GM19351 (cell line): Measurements from ENCODE around the gene MTHFD2L.

Source experiments
- ATAC-seq: cut with Tn5 transposase; IDR thresholded peaks from one replicate; pipeline ENCODE4 v1.9.1; 2021; ENCODE audit warnings: mild to moderate bottlenecking, moderate library complexity; ENCODE audit not compliant: unreplicated experiment

The MTHFD2L gene

DNA sequence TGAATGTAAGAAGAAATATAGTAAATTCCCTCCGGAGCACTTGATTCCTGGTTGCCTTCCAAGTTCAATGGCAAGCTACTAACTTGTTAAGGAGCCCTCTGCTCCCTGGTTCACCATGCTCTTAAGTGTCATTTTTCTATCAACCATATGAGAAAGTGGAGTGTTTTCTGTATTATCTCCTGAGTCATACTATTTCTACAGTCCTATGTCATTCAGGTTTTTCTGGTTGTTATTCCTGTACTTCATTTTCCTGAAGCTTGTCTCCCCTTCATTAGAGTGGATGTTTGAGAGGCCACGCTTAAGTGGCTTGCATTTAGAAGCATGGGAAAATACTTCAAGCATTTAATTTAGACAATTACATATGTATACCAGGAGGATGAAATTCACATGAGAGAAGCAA lies 135.6 kb downstream of the MTHFD2L start:
- no peak for ATAC-seq

DNA sequence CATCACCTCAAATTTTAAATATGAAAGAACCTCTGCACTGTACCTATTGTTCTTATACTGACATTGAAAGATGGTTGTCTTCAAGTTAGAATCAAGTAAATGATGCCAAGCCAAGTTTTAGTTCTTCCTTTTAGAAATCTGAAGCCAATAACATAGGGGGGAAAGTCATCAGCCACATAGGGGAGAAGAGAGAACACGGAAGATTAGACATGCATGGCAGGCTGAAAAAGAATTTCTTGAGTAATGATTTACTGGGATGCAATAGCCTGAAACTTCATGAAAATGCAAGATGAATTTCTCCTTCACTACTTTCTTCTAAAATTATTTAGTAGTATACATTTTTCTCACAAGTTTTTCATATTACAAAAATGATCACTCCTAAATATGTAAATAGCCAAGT lies 136.8 kb downstream of the MTHFD2L start:
- no peak for ATAC-seq

- ATAC-seq, result peak; percentile 48
Measured at GRCh38 chr4:74297539-74297938, 139.6 kb downstream of the MTHFD2L start.

GRCh38 chr4:74304095-74304625 lies 146.2 kb downstream of the MTHFD2L start:
- no peak for ATAC-seq

DNA sequence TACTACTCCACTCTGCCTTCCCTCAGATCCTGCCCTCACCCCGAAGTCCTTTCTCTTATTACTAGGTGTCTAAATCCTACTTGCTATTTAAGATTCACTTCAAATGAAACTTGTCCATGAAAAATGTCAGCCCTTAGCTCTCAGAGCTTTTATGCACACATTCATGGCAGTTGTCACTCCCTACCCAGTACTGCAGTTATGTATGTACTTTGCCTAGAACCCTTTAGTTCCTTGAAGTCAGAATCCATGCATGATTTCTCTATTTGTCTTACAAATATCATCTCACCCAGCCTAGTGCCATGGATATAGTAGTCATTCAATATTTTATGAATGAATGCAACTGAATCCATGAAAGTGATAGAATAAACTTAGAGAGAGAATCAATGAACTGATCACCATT lies 147.1 kb downstream of the MTHFD2L start:
- no peak for ATAC-seq

DNA sequence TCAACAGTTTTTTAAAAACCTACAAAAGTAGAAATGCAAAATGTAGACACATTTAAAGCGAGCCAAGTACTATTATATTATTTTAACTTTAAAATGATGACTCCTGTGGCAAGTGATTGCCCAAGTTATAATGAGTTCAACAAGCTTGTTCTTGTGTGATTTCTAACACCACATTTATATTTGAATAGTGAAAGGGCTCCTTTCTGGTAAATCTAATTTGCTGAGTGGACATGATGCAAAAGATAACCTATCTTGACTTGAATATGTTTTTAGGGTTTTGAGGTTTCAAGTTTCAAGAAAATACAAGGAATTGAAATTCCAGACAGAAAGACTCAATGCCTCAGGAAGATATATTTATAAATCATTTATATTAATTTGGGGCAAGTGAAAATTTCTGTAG lies 149.3 kb downstream of the MTHFD2L start:
- no peak for ATAC-seq

DNA sequence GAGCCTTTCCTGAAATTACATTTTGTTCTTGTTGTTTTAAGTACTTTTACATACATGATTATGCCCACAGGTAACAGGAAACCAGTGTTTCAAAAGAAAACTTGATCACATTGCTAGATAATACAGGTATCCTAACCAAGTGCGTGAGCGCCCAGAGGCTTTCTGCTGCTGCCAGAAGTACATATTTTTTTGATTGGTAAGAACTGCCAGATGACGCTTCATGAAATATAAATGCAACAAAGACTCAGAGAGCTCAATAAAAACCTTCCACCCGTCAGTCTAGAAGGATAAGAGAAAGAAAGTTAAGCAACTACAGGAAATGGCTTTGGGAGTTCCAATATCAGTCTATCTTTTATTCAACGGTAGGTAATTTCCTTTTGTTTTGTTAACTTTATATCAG lies 150.3 kb downstream of the MTHFD2L start, which contains the start of gene EPGN:
TSS of gene EPGN (plus strand) at position 256 of the 400 bp plus-strand sequence. CDS start at position 320, 64 bp downstream.
- ATAC-seq, result no peak

DNA sequence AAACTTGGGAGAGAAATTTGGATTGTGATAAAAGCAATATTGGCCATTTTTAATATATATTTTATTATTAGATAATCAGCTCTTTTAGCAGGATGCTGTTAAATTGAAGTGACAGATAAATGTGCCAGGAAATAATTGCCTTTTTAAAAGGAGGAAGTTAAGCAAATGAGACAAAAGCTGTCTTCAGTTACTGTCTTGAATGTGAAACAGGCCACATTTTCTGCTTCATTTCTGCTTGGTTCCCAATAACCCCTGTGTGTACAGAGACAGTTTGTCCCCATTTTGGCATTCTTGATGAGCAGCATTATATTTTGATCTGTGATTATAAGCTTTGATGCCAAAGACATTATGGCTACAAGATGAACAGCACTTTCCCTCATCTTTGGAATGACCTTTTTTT lies 151.3 kb downstream of the MTHFD2L start:
- ATAC-seq, result no peak

DNA sequence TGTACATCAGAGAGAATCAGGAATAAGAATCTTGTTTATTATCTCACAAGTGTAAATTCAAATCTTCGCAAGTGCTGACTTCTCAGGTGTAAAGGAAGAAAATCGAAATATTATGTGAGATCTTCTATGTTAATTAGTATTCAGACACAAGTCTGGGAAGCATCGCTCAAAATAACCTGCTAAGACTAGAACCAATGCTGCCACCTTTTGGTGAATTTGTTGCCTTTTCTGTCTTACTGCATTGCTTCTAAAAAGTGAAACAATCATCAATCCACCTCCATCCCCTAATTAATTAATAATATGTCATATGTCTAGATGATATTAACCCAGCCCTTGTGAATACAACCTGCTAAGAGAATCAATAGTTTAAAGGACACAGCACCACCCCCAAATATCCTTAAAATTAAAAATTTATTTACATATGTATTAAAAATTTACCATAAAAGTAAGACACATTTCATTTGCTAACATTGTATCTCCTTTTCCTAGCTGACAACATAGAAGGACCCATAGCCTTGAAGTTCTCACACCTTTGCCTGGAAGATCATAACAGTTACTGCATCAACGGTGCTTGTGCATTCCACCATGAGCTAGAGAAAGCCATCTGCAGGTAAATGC lies 153.9 kb downstream of the MTHFD2L start:
- peak; percentile 80 for ATAC-seq

- no peak for ATAC-seq
Measured at GRCh38 chr4:74314329-74314728, 156.4 kb downstream of the MTHFD2L start.

- ATAC-seq, result no peak
Measured at GRCh38 chr4:74314944-74315343, 157.0 kb downstream of the MTHFD2L start.

DNA sequence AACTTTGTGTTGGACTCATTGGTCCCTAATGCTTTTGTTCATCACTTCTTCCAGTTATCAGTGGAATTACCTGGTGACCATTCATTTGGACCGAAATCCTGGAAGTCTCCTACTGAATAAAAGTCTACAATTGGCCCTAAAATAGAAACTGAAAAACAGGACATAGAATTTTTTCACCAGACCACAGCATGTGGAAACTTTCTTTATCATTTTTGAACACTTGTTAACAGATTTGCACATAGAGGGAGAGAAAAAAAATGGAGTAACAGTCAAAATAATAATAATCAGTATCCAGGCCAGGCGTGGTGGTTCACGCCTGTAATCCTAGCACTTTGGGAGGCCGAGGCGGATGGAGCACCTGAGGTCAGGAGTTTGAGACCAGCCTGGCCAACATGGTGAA lies 157.5 kb downstream of the MTHFD2L start:
- ATAC-seq, result no peak

DNA sequence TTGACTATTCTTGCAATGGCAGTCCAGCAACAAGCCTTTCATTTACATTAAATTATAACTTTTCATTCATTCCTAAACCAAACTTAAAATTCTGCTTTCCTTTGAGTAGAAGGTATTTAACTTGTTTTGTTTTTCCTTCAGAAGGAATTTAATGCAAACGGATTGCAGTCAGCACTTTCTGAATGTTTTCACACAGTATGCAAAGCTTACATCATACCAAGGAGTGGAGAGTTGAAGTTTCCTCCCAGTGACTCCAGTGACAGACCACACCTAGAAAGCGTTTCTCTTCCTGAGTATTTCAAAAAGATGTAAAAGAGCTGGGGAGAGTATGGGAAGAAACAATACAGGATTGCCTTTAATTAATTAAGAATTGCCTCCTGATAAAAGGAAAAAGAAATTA lies 158.5 kb downstream of the MTHFD2L start:
- ATAC-seq, result no peak

DNA sequence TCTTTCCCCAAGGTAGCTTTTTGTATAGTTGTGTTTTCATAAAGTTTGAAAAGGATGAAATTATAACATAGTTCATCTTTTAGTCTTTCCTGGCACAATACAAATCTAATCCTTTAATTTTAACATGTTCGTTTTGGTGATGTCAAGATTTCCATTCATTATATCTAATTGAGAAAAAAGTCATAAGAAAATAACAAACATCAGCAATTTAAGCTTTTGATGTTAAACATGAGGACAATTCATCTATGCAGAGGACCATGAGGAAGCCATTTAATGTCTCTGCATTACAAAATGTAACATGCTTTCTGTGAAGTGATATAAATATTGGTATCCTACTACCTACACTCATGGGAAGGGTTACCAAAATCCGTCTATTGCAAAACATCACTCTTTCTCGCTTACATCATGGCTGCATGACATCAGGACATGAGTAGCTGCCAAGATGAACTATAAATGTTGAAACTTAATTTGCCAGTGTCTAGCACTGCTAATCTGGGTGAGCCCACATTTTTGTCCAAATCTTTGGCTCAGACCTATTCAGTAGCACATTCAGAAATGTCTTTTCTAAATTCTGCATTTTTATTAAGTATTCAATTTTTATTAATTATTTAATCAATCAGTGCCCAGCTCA lies 159.8 kb downstream of the MTHFD2L start:
- no peak for ATAC-seq

- ATAC-seq, result no peak
Measured at GRCh38 chr4:74318276-74318675, 160.4 kb downstream of the MTHFD2L start.

GRCh38 chr4:74319470-74319869 lies 161.6 kb downstream of the MTHFD2L start:
- no peak for ATAC-seq

DNA sequence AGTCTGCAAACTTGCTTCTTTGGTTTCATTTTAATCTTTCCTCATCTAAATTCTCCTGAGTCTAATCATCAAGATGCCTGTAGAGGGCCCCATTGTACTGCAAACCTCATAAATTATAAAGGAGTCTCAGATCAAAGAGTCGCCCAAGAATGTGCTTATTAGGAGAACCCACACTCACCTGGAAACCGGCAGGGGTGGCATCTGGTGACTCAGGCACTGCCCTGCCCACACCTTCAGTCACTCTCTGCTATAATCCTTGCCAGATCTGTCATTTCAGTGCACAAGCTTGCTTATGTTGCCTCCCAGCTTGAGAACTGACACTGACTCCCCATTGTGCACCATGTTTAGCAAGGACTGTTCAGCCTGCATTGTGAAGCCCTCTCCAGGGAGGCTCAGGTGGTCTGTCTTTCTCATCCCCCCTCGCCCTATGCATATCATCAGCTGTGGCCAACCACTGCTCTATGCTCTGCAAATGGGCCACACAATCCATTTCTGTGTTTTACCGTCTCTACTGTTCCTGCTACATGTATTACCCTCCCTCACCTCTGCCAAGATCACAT lies 162.7 kb downstream of the MTHFD2L start:
- peak; percentile 87 for ATAC-seq

GRCh38 chr4:74322301-74322700 lies 164.4 kb downstream of the MTHFD2L start:
- no peak for ATAC-seq

DNA sequence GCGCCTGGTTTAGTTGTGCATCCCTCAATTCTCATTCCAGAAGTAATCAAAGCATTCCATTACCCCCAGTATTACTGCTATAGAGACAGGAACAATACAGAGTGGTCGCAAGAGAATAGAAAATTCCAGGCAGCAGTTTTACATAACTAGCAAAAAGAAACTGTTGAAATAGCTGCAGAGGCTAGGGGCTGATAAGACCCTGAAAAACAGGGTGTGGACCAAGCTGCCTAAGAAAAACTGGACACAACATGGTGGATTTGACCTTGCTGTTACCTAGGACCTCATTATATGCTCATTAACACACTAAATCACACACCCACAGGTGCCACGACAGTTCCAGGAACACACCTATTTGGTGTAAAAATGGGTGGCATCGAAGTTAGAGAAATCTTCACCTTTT lies 165.7 kb downstream of the MTHFD2L start:
- no peak for ATAC-seq

GRCh38 chr4:74324262-74324661 lies 166.3 kb downstream of the MTHFD2L start:
- no peak for ATAC-seq

DNA sequence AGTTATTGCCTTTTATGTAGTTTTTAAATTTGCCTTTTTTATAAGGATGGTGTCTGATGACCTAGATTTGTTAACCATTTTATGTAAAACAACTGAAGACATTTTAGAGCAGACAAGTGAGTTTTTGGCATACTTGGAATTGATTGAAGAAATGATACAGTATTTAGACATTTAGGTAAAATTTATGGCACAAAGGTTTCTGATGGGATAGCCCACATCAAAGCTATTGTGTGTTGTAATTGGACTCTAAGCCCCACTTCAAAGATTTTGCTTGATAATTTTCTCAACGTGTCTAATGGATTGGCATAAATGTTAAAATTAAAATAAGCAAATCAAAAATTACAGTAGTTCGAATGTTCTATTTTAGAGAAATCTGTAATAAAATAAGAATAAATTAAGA lies 168.0 kb downstream of the MTHFD2L start:
- ATAC-seq, result no peak

- no peak for ATAC-seq
Measured at GRCh38 chr4:74327762-74328161, 169.8 kb downstream of the MTHFD2L start.
